ENCODE measurements around the gene MUC13. TPM values are rescaled to one million over a fixed set of nuclear protein-coding genes. Genes with fewer than 3 reads are reported as not detected.

The MUC13 gene
- total and polyA plus RNA-seq, 2 of the 4 experiments (the other 2 are of a cell fraction) = not detected

DNA sequence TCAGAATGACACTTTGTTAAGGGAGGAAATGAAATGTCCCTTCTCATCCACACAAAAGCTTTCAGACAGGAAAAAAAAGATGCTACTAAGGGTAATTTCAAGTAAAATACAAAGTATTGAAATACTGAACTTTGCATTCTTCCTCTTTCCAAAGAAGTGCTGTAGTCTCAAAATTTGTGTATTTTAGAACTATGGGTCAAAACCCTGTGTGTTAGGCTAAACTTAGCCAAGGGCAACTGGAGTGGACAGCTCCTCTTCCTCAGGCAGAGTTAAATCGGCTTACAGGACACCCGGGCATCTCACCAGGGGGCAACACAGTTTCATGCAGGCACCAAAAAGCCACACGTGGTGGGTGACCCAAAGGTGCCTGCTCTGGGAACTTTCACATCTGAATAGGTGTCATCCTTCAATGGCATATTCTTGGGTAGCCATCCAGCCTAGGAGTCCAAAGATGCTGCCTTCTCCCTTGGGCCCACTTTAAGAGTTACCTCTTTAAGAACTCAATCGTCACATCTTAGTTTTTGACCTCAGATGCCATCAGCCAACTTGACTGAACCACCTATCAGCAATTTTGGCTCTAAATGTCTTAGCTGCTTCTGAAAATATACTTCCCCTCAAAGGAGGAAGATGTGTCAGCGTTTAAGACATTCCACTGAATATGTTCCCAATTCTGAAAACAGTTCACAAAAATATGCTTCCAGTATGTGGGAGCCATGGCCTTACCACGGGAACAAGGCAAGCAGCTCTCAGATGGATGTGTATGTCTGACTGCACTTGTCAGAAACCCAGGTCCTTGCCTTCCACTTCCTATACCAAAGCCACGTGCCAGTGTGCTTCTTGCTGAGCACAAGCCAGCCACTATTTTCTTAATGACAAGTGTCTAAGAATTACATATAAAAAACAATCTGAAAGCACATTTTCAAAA, 32.2 kb upstream of the MUC13 start:
- Histone ChIP-seq H3K4me2 (ENCODE audit: low read depth, low read length) (no peak overlapping the region), H4K20me1 (ENCODE audit: insufficient read depth, low read length) (peaks cover 3% of the 10 kb centered on the region; the same call in 1 of the 2 replicates), H4K8ac (ENCODE audit: low read depth in 2 of 2, low read length in 2 of 2) (no peak overlapping the region), H3K4me3 (ENCODE audit: insufficient read depth, low read depth, low read length) (no peak overlapping the region), H3K79me1 (ENCODE audit: low read depth in 1 of 2, low read length in 2 of 2) (0 out of 4 replicates have a peak, but pooled peaks cover 0 to 4% of the 10 kb centered on the region in 2 experiments), H3K18ac (ENCODE audit: low read depth, low read length) (no peak overlapping the region), H3K9me1 (ENCODE audit: insufficient read depth, low read length) (peaks cover 12% of the 10 kb centered on the region), H3K36me3 (ENCODE audit: control insufficient read depth, insufficient read depth, low read length) (peaks cover 43% of the 10 kb centered on the region), H2BK20ac (ENCODE audit: low read depth, low read length) (no peak overlapping the region), H3K4ac (ENCODE audit: low read depth, low read length) (no peak overlapping the region), H3K9ac (ENCODE audit: low read depth, low read length) (no peak overlapping the region), H2AFZ (replicated peaks; ENCODE audit: low read length, poor library complexity) (no peak overlapping the region), H2AK5ac (ENCODE audit: low read depth, low read length) (no peak overlapping the region), H4K5ac (ENCODE audit: low read depth, low read length) (no peak overlapping the region), H4K91ac (ENCODE audit: insufficient read depth, low read depth, low read length) (no peak overlapping the region), H2BK120ac (ENCODE audit: low read depth, low read length) (no peak overlapping the region), H2BK15ac (ENCODE audit: low read depth, low read length) (no peak overlapping the region), H3K23ac (ENCODE audit: low read depth, low read length) (no peak overlapping the region), H3K4me1 (ENCODE audit: control insufficient read depth, insufficient read depth, low read length) (peaks cover 5% of the 10 kb centered on the region; the same call in 1 of the 2 replicates), H3K56ac (ENCODE audit: extremely low read depth, insufficient read depth, low read length) (no peak overlapping the region), H3K27ac (ENCODE audit: insufficient read depth, low read length) (no peak overlapping the region), H2AK9ac (replicated peaks; ENCODE audit: low read depth, low read length, poor library complexity) (no peak overlapping the region), H3K27me3 (ENCODE audit: control insufficient read depth, insufficient read depth, low read length) (no peaks in the 10 kb centered on the region), H3K14ac (replicated peaks; ENCODE audit: low read depth, low read length) (no peak overlapping the region), H3K9me3 (ENCODE audit: control insufficient read depth, insufficient read depth, low read length) (no peaks in the 10 kb centered on the region), H2BK5ac (ENCODE audit: low read depth, low read length, poor library complexity, severe bottlenecking) (no peak overlapping the region)
- dilution Hi-C loops (cut with HindIII; ENCODE audit: low sequenced_read_pairs, unreplicated experiment) = no loop called here
- no TSS peak for BruUV-seq (replicated peaks)
- TF ChIP-seq POLR2A (IDR thresholded peaks at IDR 0.05; ENCODE audit: low read depth, low read length) (no peak), RFX5 (IDR thresholded peaks at IDR 0.05; ENCODE audit: low read depth, low read length) (no peak), CEBPB (IDR thresholded peaks at IDR 0.05; ENCODE audit: low read depth, low read length) (no peak), MAZ (IDR thresholded peaks at IDR 0.05; ENCODE audit: borderline replicate concordance, low read depth, low read length) (no peak), MAFK (IDR thresholded peaks at IDR 0.05; ENCODE audit: low read depth, low read length) (no peak), NFE2L2 (IDR thresholded peaks at IDR 0.05; ENCODE audit: low read depth, low read length) (no peak), SMC3 (IDR thresholded peaks at IDR 0.05; ENCODE audit: low read depth, low read length) (no peak), BHLHE40 (IDR thresholded peaks at IDR 0.05; ENCODE audit: low read depth, low read length) (no peak), FOS (IDR thresholded peaks at IDR 0.05; ENCODE audit: low read depth, low read length) (no peak), RCOR1 (IDR thresholded peaks at IDR 0.05; ENCODE audit: insufficient replicate concordance, low read length) (no peak), RAD21 (IDR thresholded peaks at IDR 0.05; ENCODE audit: low read length) (no peak)
- TF ChIP-seq, protein P1, sequence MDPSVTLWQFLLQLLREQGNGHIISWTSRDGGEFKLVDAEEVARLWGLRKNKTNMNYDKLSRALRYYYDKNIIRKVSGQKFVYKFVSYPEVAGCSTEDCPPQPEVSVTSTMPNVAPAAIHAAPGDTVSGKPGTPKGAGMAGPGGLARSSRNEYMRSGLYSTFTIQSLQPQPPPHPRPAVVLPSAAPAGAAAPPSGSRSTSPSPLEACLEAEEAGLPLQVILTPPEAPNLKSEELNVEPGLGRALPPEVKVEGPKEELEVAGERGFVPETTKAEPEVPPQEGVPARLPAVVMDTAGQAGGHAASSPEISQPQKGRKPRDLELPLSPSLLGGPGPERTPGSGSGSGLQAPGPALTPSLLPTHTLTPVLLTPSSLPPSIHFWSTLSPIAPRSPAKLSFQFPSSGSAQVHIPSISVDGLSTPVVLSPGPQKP (IDR thresholded peaks at IDR 0.05; ENCODE audit: borderline replicate concordance, low read depth, low read length) = no peak
- TF ChIP-seq, protein P2, sequence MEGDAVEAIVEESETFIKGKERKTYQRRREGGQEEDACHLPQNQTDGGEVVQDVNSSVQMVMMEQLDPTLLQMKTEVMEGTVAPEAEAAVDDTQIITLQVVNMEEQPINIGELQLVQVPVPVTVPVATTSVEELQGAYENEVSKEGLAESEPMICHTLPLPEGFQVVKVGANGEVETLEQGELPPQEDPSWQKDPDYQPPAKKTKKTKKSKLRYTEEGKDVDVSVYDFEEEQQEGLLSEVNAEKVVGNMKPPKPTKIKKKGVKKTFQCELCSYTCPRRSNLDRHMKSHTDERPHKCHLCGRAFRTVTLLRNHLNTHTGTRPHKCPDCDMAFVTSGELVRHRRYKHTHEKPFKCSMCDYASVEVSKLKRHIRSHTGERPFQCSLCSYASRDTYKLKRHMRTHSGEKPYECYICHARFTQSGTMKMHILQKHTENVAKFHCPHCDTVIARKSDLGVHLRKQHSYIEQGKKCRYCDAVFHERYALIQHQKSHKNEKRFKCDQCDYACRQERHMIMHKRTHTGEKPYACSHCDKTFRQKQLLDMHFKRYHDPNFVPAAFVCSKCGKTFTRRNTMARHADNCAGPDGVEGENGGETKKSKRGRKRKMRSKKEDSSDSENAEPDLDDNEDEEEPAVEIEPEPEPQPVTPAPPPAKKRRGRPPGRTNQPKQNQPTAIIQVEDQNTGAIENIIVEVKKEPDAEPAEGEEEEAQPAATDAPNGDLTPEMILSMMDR (conservative IDR thresholded peaks at IDR 0.05; ENCODE audit: low read depth, low read length) = no peak
- TF ChIP-seq, protein P3, sequence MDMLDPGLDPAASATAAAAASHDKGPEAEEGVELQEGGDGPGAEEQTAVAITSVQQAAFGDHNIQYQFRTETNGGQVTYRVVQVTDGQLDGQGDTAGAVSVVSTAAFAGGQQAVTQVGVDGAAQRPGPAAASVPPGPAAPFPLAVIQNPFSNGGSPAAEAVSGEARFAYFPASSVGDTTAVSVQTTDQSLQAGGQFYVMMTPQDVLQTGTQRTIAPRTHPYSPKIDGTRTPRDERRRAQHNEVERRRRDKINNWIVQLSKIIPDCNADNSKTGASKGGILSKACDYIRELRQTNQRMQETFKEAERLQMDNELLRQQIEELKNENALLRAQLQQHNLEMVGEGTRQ (IDR thresholded peaks at IDR 0.05; ENCODE audit: low read depth, low read length) = no peak
- ATAC-seq (ENCODE audit: low read depth) (no peak), DNase-seq (no peak)
- ChIA-PET CTCF (interaction anchor here (0.6 kb wide), 1 partner anchor 283 kb away, joined by 3 read pairs; no protein-coding TSS in a partner anchor), POLR2A (ENCODE audit: unreplicated experiment) (no interaction called here)
- in situ Hi-C loops (cut with MboI; ENCODE audit: low sequenced_read_pairs) = no loop called here
- WGBS, 2 experiments (ENCODE audit: extremely low coverage in 2 of 2, insufficient read length in 1 of 2) = 70% methylated on average over 3 of the region's 7 CpGs; no CpG with 5 or more reads in 1 of the 2 experiments
- intact Hi-C loops (cut with micrococcal nuclease) = no loop called here
